NCI-H2196 (cell line): ENCODE results near the gene KIF17.

Experiments
- DNase-seq: peaks from one replicate; lab custom pipeline; 2025; ENCODE audit not compliant: unreplicated experiment; lab: John Stamatoyannopoulos, UW

The KIF17 gene

GRCh38 chr1:20663365-20663764 is 54.4 kb downstream of the KIF17 start:
- no peak for DNase-seq

GRCh38 chr1:20662110-20662475 is 55.7 kb downstream of the KIF17 start:
- no peak for DNase-seq

GRCh38 chr1:20661207-20662109 is 56.3 kb downstream of the KIF17 start, which contains the start of gene DDOST:
DDOST (minus strand) TSS chr1:20661369; CDS start chr1:20661350, 19 bp downstream.
- peak; percentile 98 for DNase-seq

- DNase-seq = no peak
These were observed 57.0 kb downstream of the KIF17 start for GRCh38 chr1:20660847-20661206.

- DNase-seq = no peak
These were observed 57.4 kb downstream of the KIF17 start for GRCh38 chr1:20660363-20660762.

- no peak for DNase-seq
These were observed 59.5 kb downstream of the KIF17 start for GRCh38 chr1:20658166-20658915.

- no peak for DNase-seq
These were observed 60.8 kb downstream of the KIF17 start for GRCh38 chr1:20657024-20657423.

GRCh38 chr1:20654104-20654690 is 63.6 kb downstream of the KIF17 start:
- no peak for DNase-seq

- DNase-seq = no peak
These were observed 65.5 kb downstream of the KIF17 start for GRCh38 chr1:20652300-20652699.

- DNase-seq = no peak
These were observed 68.9 kb downstream of the KIF17 start for GRCh38 chr1:20648946-20649345.

GRCh38 chr1:20648438-20648837 is 69.4 kb downstream of the KIF17 start:
- DNase-seq = no peak

GRCh38 chr1:20645414-20645813 is 72.4 kb downstream of the KIF17 start:
- DNase-seq = no peak

GRCh38 chr1:20644416-20644815 is 73.4 kb downstream of the KIF17 start:
- no peak for DNase-seq

- DNase-seq = no peak
These were observed 74.7 kb downstream of the KIF17 start for GRCh38 chr1:20643080-20643479.

- DNase-seq = no peak
These were observed 75.8 kb downstream of the KIF17 start for GRCh38 chr1:20641975-20642374.

GRCh38 chr1:20640183-20640597 is 77.6 kb downstream of the KIF17 start:
- peak; percentile 53 for DNase-seq

- no peak for DNase-seq
These were observed 80.9 kb downstream of the KIF17 start for GRCh38 chr1:20636785-20637347.

- DNase-seq = peak; percentile 68
These were observed 83.2 kb downstream of the KIF17 start for GRCh38 chr1:20634594-20635084.

- no peak for DNase-seq
These were observed 83.7 kb downstream of the KIF17 start for GRCh38 chr1:20634065-20634593.

GRCh38 chr1:20633190-20634064 is 84.4 kb downstream of the KIF17 start, which contains the start of gene PINK1:
PINK1 (plus strand) TSS chr1:20633458; CDS start chr1:20633549, 91 bp downstream.
- peak; percentile 76 for DNase-seq
